GM20000 (cell line): ENCODE measurements around the gene KIFAP3.
"Not testable (repeated sequence)": the region's sequence is repeated elsewhere in the genome, so short reads cannot be mapped to it uniquely, and the experiment has no call there.

Source experiments
- DNase-seq: peaks from one replicate; pipeline ENCODE4 v3.0.0; 2012; ENCODE audit warnings: low spot score
- CTCF ChIP-seq: IDR thresholded peaks from 2 replicates; pipeline ENCODE4 v1.5.1; 2012; ENCODE audit warnings: mild to moderate bottlenecking, control low read depth; ENCODE audit errors: extremely low read depth, missing control alignments

Gene KIFAP3

GRCh38 chr1:170074250-170075157, at the start of gene KIFAP3:
TSS of gene KIFAP3 (minus strand) at chr1:170074695. CDS start at chr1:170074467, 228 bp downstream.
- peak; percentile 90 for DNase-seq
- peak; percentile 44 for TF ChIP-seq CTCF

- DNase-seq = no peak
- no peak for TF ChIP-seq CTCF
These were observed 47.9 kb upstream of the KIFAP3 start for GRCh38 chr1:170122366-170122765.

- no peak for TF ChIP-seq CTCF
- DNase-seq = no peak
These were observed 40.4 kb upstream of the KIFAP3 start for GRCh38 chr1:170114906-170115305.

GRCh38 chr1:170113140-170113539, 38.6 kb upstream of the KIFAP3 start:
- not testable (repeated sequence) for DNase-seq

GRCh38 chr1:170097449-170097948, 23.0 kb upstream of the KIFAP3 start:
- no peak for TF ChIP-seq CTCF
- DNase-seq = no peak

- no peak for DNase-seq
- no peak for TF ChIP-seq CTCF
These were observed 22.4 kb upstream of the KIFAP3 start for GRCh38 chr1:170096806-170097340.

- TF ChIP-seq CTCF = no peak
- no peak for DNase-seq
These were observed 21.7 kb upstream of the KIFAP3 start for GRCh38 chr1:170095976-170096748.

- DNase-seq = not testable (repeated sequence)
These were observed 20.5 kb upstream of the KIFAP3 start for GRCh38 chr1:170094697-170095616.
